Measurements from ENCODE around the gene TSNAX. TPM values are rescaled to one million over a fixed set of nuclear protein-coding genes. Genes with fewer than 3 reads are reported as not detected.
"Not testable (repeated sequence)": the region's sequence is repeated elsewhere in the genome, so short reads cannot be mapped to it uniquely, and the experiment has no call there.

TSNAX gene
- polyA plus RNA-seq, 1 experiment, result 35.6 TPM

- TF ChIP-seq, protein P1, sequence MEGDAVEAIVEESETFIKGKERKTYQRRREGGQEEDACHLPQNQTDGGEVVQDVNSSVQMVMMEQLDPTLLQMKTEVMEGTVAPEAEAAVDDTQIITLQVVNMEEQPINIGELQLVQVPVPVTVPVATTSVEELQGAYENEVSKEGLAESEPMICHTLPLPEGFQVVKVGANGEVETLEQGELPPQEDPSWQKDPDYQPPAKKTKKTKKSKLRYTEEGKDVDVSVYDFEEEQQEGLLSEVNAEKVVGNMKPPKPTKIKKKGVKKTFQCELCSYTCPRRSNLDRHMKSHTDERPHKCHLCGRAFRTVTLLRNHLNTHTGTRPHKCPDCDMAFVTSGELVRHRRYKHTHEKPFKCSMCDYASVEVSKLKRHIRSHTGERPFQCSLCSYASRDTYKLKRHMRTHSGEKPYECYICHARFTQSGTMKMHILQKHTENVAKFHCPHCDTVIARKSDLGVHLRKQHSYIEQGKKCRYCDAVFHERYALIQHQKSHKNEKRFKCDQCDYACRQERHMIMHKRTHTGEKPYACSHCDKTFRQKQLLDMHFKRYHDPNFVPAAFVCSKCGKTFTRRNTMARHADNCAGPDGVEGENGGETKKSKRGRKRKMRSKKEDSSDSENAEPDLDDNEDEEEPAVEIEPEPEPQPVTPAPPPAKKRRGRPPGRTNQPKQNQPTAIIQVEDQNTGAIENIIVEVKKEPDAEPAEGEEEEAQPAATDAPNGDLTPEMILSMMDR (IDR thresholded peaks at IDR 0.05; ENCODE audit: low read depth, low read length), result no peak
- Histone ChIP-seq H3K27ac (ENCODE audit: low read depth, low read length) (no peak overlapping the region), H3K27me3 (ENCODE audit: control insufficient read depth, insufficient read depth, low read length) (no peaks in the 10 kb centered on the region), H3K4me3 (ENCODE audit: low read depth, low read length) (no peak overlapping the region), H3K9me3 (ENCODE audit: control insufficient read depth, insufficient read depth, low read length) (no peaks in the 10 kb centered on the region)
- POLR2A ChIA-PET, result no interaction called here
- CTCF ChIA-PET, result interaction anchor here (1.3 kb wide), 1 partner anchor 18 kb away, joined by 3 read pairs; no protein-coding TSS in a partner anchor
- no peak for DNase-seq (ENCODE audit: low read depth, low spot score)
Measured at GRCh38 chr1:231564373-231564772, 35.9 kb downstream of the TSNAX start.

GRCh38 chr1:231566496-231566895 is 38.0 kb downstream of the TSNAX start:
- CTCF ChIA-PET, result no interaction called here
- POLR2A ChIA-PET, result no interaction called here

DNA sequence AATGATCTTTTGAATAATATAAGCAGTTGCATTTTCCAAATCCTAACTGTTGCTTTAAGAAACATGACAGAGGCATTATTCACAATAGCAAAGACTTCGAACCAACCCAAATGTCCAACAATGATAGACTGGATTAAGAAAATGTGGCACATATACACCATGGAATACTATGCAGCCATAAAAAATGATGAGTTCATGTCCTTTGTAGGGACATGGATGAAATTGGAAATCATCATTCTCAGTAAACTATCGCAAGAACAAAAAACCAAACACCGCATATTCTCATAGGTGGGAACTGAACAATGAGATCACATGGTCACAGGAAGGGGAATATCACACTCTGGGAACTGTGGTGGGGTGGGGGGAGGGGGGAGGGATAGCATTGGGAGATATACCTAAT is 41.8 kb downstream of the TSNAX start:
- POLR2A ChIA-PET; H3K27ac ChIP-seq (ENCODE audit: low read depth, low read length); DNase-seq (ENCODE audit: low read depth, low spot score); CTCF ChIA-PET; H3K27me3 ChIP-seq (ENCODE audit: control insufficient read depth, insufficient read depth, low read length); H3K9me3 ChIP-seq (ENCODE audit: control insufficient read depth, insufficient read depth, low read length); H3K4me3 ChIP-seq (ENCODE audit: low read depth, low read length): not testable (repeated sequence)

More at GRCh38 chr1:231566496-231566895, 38.0 kb downstream of the TSNAX start:
- no peak for DNase-seq (ENCODE audit: low read depth, low spot score)
- Histone ChIP-seq H3K9me3 (ENCODE audit: control insufficient read depth, insufficient read depth, low read length) (no peaks in the 10 kb centered on the region), H3K4me3 (ENCODE audit: low read depth, low read length) (no peak overlapping the region), H3K27ac (ENCODE audit: low read depth, low read length) (no peak overlapping the region), H3K27me3 (ENCODE audit: control insufficient read depth, insufficient read depth, low read length) (no peaks in the 10 kb centered on the region)
- TF ChIP-seq, protein P1 (IDR thresholded peaks at IDR 0.05; ENCODE audit: low read depth, low read length), result no peak

DNA sequence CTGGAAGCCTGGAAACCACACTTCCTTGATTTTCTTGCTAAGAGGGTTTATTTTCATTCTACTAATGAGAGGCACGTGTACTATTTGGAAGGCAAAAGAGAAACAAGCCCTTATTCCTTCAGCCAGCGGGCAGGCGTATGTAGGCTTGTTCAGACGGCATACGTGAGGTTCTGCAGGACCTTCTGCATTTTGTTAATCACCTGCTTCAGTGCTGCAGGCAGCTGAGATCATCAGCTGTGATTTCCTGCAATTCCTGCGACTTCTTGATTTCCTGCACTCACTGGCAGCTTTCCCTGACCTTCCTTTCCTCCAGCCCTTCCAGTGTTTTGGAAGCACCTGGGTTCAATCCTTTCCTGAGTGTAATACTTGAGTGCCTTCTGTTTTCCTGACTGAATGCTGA is 43.4 kb downstream of the TSNAX start:
- ChIA-PET POLR2A (no interaction called here), CTCF (interaction anchor here (0.7 to 2.9 kb wide), 2 partner anchors 19 to 34 kb away, joined by 3 to 13 read pairs; no protein-coding TSS in a partner anchor)
- Histone ChIP-seq H3K9me3 (ENCODE audit: control insufficient read depth, insufficient read depth, low read length) (no peaks in the 10 kb centered on the region), H3K27me3 (ENCODE audit: control insufficient read depth, insufficient read depth, low read length) (no peaks in the 10 kb centered on the region), H3K27ac (ENCODE audit: low read depth, low read length) (no peak overlapping the region), H3K4me3 (ENCODE audit: low read depth, low read length) (no peak overlapping the region)
- TF ChIP-seq, protein P1 (IDR thresholded peaks at IDR 0.05; ENCODE audit: low read depth, low read length), result no peak
- no peak for DNase-seq (ENCODE audit: low read depth, low spot score)

GRCh38 chr1:231575472-231575871 is 47.0 kb downstream of the TSNAX start:
- TF ChIP-seq, protein P1 (IDR thresholded peaks at IDR 0.05; ENCODE audit: low read depth, low read length), result no peak
- no peak for DNase-seq (ENCODE audit: low read depth, low spot score)
- H3K9me3 ChIP-seq (ENCODE audit: control insufficient read depth, insufficient read depth, low read length), result no peaks in the 10 kb centered on the region
- no peaks in the 10 kb centered on the region for H3K27me3 ChIP-seq (ENCODE audit: control insufficient read depth, insufficient read depth, low read length)
- ChIA-PET CTCF (no interaction called here), POLR2A (no interaction called here)
- no peak overlapping the region for H3K27ac ChIP-seq (ENCODE audit: low read depth, low read length)
- H3K4me3 ChIP-seq (ENCODE audit: low read depth, low read length), result no peak overlapping the region
